Activated effector memory CD4-positive, alpha-beta T cell treated with Interleukin-2 at 50 U/mL for 16 hours (primary cell): ENCODE data around the gene COL6A2.

Experiments used
- DNase-seq: peaks from one replicate; pipeline ENCODE4 v3.0.0-alpha.2; 2020

The COL6A2 gene

GRCh38 chr21:46116189-46116775 is 18.4 kb downstream of the COL6A2 start:
- DNase-seq = no peak

GRCh38 chr21:46116776-46117585 is 19.1 kb downstream of the COL6A2 start:
- no peak for DNase-seq

- DNase-seq = no peak
Measured at GRCh38 chr21:46117586-46118315, 19.8 kb downstream of the COL6A2 start.

- DNase-seq = no peak
Measured at GRCh38 chr21:46118316-46119143, 20.6 kb downstream of the COL6A2 start.

- DNase-seq = no peak
Measured at GRCh38 chr21:46119144-46119636, 21.3 kb downstream of the COL6A2 start.

- no peak for DNase-seq
Measured at GRCh38 chr21:46119637-46120271, 21.8 kb downstream of the COL6A2 start.

GRCh38 chr21:46120301-46121285 is 22.7 kb downstream of the COL6A2 start:
- no peak for DNase-seq

- DNase-seq = no peak
Measured at GRCh38 chr21:46121286-46122221, 23.6 kb downstream of the COL6A2 start.

GRCh38 chr21:46122237-46122671 is 24.3 kb downstream of the COL6A2 start:
- no peak for DNase-seq

GRCh38 chr21:46122758-46123683 is 25.1 kb downstream of the COL6A2 start:
- DNase-seq = no peak

- DNase-seq = no peak
Measured at GRCh38 chr21:46124083-46124925, 26.4 kb downstream of the COL6A2 start.

GRCh38 chr21:46124926-46125845 is 27.3 kb downstream of the COL6A2 start:
- DNase-seq = no peak

- DNase-seq = no peak
Measured at GRCh38 chr21:46125846-46126301, 28.0 kb downstream of the COL6A2 start.

- no peak for DNase-seq
Measured at GRCh38 chr21:46126309-46127238, 28.7 kb downstream of the COL6A2 start.
